Activated CD4-positive, alpha-beta T cell treated with anti-CD3 and anti-CD28 coated beads, Interleukin-2, amount 50 U/mL, for 16 hours (primary cell): ENCODE data around the gene G6PC3.
A peak's percentile ranks its signal among the peaks of the same experiment; 100 is the strongest.
"Not testable (repeated sequence)": the region's sequence is repeated elsewhere in the genome, so short reads cannot be mapped to it uniquely, and the experiment has no call there.

Experiments
- DNase-seq: peaks from one replicate; pipeline ENCODE4 v3.0.0-alpha.2; 2020

G6PC3 gene

GRCh38 chr17:44084131-44084538 is 13.6 kb downstream of the G6PC3 start:
- peak; percentile 37 for DNase-seq

GRCh38 chr17:44084921-44085320 is 14.4 kb downstream of the G6PC3 start:
- no peak for DNase-seq

GRCh38 chr17:44085908-44086307 is 15.4 kb downstream of the G6PC3 start:
- no peak for DNase-seq

- peak; percentile 69 for DNase-seq
Measured at GRCh38 chr17:44086364-44087311, 16.1 kb downstream of the G6PC3 start.

GRCh38 chr17:44087319-44087718 is 16.8 kb downstream of the G6PC3 start:
- DNase-seq = no peak

- no peak for DNase-seq
Measured at GRCh38 chr17:44088254-44088653, 17.7 kb downstream of the G6PC3 start.

- DNase-seq = no peak
Measured at GRCh38 chr17:44091200-44091997, 20.9 kb downstream of the G6PC3 start.

GRCh38 chr17:44092051-44092450 is 21.5 kb downstream of the G6PC3 start:
- DNase-seq = no peak

GRCh38 chr17:44093231-44093900 is 22.8 kb downstream of the G6PC3 start:
- DNase-seq = no peak

GRCh38 chr17:44094701-44095387 is 24.3 kb downstream of the G6PC3 start:
- DNase-seq = no peak

- no peak for DNase-seq
Measured at GRCh38 chr17:44095388-44095646, 24.8 kb downstream of the G6PC3 start.

GRCh38 chr17:44095647-44096496 is 25.3 kb downstream of the G6PC3 start:
- DNase-seq = no peak

- DNase-seq = no peak
Measured at GRCh38 chr17:44097110-44097958, 26.8 kb downstream of the G6PC3 start.

- DNase-seq = not testable (repeated sequence)
Measured at GRCh38 chr17:44101858-44102257, 31.3 kb downstream of the G6PC3 start.

- DNase-seq = no peak
Measured at GRCh38 chr17:44102849-44103622, 32.5 kb downstream of the G6PC3 start.

- DNase-seq = no peak
Measured at GRCh38 chr17:44105483-44105882, 34.9 kb downstream of the G6PC3 start.

- DNase-seq = no peak
Measured at GRCh38 chr17:44105941-44106340, 35.4 kb downstream of the G6PC3 start.

- DNase-seq = no peak
Measured at GRCh38 chr17:44106801-44107200, 36.3 kb downstream of the G6PC3 start.

- DNase-seq = no peak
Measured at GRCh38 chr17:44108440-44109311, 38.1 kb downstream of the G6PC3 start.
